Articular chondrocyte of knee joint (primary cell): ENCODE results near the gene TRIM67. TPM values are rescaled to one million over a fixed set of nuclear protein-coding genes. Genes with fewer than 3 reads are reported as not detected.

Experiments used
- total RNA-seq: library from RNA; depleted of rRNA; stranded (reverse); fragments of >200 nt; gene quantifications from 2 replicates; pipeline ENCODE4 v1.2.3, GENCODE V29; 2012

Gene TRIM67
- total RNA-seq: under 0.01 and 0.22 TPM in 2 replicates

DNA sequence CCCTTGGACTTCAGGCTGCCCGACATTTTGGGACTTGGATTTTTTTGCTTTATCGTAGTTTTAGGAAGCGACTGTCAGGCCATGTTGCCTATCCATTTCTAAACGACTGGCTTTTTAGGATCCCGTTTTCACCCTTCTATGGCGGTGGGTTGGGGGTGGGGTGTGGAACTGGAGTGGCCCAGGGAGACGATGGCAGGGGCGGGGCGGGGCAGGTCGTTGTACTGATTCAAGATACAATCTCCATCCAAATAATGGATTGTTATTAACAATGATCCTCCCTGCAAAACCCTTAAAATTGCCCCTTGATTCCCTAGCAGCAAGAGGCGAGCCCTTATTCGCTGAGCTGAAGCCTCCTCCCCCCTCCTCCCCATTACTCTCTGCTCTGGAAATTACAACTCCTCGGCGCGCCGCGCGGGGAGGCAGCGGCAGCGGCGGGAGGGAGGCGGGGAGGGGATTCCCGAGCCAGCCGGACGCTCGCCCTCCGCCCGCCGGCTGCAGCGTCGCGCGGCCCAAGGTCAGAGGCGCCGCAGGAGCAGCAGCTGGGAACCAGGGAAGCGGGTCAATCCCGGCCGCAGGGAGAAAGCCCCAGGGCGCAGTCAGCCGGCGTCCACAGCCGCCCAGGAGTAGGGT lies at the start of gene TRIM67:
TRIM67 (plus strand) TSS at position 392 of the 630 bp plus-strand sequence. CDS start 912 bp downstream, outside the sequence.

DNA sequence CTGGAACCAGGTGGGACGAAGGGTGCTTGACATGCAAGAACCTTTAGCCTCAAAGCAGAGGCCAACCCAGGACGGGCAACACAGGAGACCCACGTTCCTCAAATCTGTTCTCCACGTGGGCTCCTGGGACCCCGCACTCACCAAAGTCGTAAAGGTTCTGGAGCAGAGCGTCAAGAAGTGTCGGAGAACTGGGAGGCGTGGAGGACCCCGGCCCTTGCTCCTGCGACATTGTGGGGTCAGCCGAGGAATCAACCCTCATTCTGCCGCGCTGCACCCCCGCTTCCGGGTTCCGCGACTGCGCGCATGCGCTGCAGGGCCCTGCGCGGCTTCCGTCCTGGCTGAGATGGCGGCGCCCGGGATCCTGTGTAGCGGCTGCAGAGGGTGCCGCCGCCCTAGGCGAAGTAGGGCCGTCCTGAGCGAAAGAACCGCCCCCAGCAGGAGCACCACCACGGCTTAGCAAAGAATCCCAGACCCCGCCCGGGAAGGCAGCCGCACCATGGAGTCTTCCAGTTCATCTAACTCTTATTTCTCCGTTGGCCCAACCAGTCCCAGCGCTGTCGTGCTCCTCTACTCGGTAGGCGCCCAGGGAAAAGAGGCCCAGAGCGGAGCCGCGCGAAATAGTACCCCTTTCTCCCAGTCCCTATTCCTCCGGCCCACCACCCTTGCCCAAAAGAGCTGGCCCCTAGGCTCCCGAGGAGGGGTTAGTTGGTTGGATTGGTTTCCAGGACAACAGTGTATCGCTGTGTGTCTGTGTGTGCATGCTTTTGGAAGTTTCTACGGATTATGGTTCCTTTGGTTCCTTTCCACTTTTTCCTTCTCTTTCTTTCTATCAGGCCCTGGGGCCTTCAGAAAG lies 79.3 kb downstream of the TRIM67 start, which contains the start of gene GNPAT:
GNPAT (plus strand) TSS at position 330 of the 853 bp plus-strand sequence; CDS start at position 497, 167 bp downstream.

Other genes starting within 250 kb of the TRIM67 start
- 12.3 and 15.4 TPM in 2 replicates for gene TTC13, start 183.2 kb upstream of the TRIM67 start, total RNA-seq
- 18.9 and 20.2 TPM in 2 replicates for gene ARV1, start 183.0 kb upstream of the TRIM67 start, total RNA-seq
- gene FAM89A, start 121.8 kb upstream of the TRIM67 start, total RNA-seq: 8.6 and 8.8 TPM in 2 replicates
- 53.6 and 57.4 TPM in 2 replicates for gene GNPAT, start 79.2 kb downstream of the TRIM67 start, total RNA-seq
- 18.2 and 22.2 TPM in 2 replicates for gene EXOC8, start 175.8 kb downstream of the TRIM67 start, total RNA-seq
- 16.9 and 17.0 TPM in 2 replicates for gene SPRTN, start 176.2 kb downstream of the TRIM67 start, total RNA-seq